Prostate gland (tissue), 2 donors: Measurements from ENCODE around the gene SACM1L.

ENCODE experiments used
- CTCF ChIP-seq, 4 experiments: fragments of 200-600 bp in 2 of 4; fragments of 450-650 bp in 2 of 4; sonication (generic) in 2 of 4; IDR thresholded peaks; 1 replicate in 3 of 4; 2 replicates in 1 of 4; pipeline ENCODE4 v1.5.1; 2016 to 2019; ENCODE audit warnings: antibody characterized with exemption in 4 of 4, mild to moderate bottlenecking in 2 of 4, moderate library complexity in 2 of 4
- POLR2AphosphoS5 ChIP-seq: sonication (generic); formaldehyde crosslinking; IDR thresholded peaks from one replicate; pipeline ENCODE4 v1.6.1; 2017; ENCODE audit warnings: antibody characterized with exemption

- no peak for TF ChIP-seq POLR2AphosphoS5
- no peak for TF ChIP-seq CTCF (IDR thresholded peaks at IDR 0.05)
These were observed 87.1 kb downstream of the SACM1L start for GRCh38 chr3:45776301-45776595.
